Osteoblast (primary cell): ENCODE results near the gene CACHD1. TPM values are rescaled to one million over a fixed set of nuclear protein-coding genes. Genes with fewer than 3 reads are reported as not detected.

Source experiments
- DNase-seq: peaks from one replicate; pipeline ENCODE4 v3.0.0; 2011; ENCODE audit warnings: low spot score, mixed read lengths; ENCODE audit not compliant: insufficient read length; ENCODE audit errors: missing footprints
- H2AFZ ChIP-seq: 2 replicates; pipeline ENCODE4 v1.6.0; 2011; ENCODE audit warnings: mild to moderate bottlenecking, low read length
- H3K27ac ChIP-seq: 2 replicates; pipeline ENCODE4 v1.5.1; 2011; ENCODE audit warnings: mild to moderate bottlenecking, low read depth, low read length, moderate library complexity
- H3K27me3 ChIP-seq: 2 replicates; pipeline ENCODE4 v1.6.0; 2012; ENCODE audit warnings: mild to moderate bottlenecking, control low read depth, inconsistent platforms, low read length, moderate library complexity; ENCODE audit not compliant: insufficient read depth
- H3K36me3 ChIP-seq: 2 replicates; pipeline ENCODE4 v1.5.1; 2011; ENCODE audit warnings: mild to moderate bottlenecking, low read length, control low read depth, moderate library complexity; ENCODE audit not compliant: insufficient read depth
- H3K4me1 ChIP-seq: 2 replicates; pipeline ENCODE4 v1.5.1; 2011; ENCODE audit warnings: mild to moderate bottlenecking, low read length, control low read depth, moderate library complexity; ENCODE audit not compliant: insufficient read depth
- H3K4me2 ChIP-seq: 2 replicates; pipeline ENCODE4 v1.6.0; 2011; ENCODE audit warnings: mild to moderate bottlenecking, low read length; ENCODE audit not compliant: insufficient read depth
- H3K4me3 ChIP-seq: fragments of 200-600 bp; sonication (generic); 3 replicates; pipeline ENCODE4 v1.5.1; 2012; ENCODE audit warnings: mild to moderate bottlenecking, low read length, inconsistent platforms; ENCODE audit not compliant: insufficient read depth
- H3K79me2 ChIP-seq: 2 replicates; pipeline ENCODE4 v1.6.0; 2012; ENCODE audit warnings: mild to moderate bottlenecking, low read length, control low read depth, inconsistent platforms; ENCODE audit not compliant: insufficient read depth
- H3K9me3 ChIP-seq: 2 replicates; pipeline ENCODE4 v1.5.1; 2011; ENCODE audit warnings: low read depth, low read length, control low read depth
- H4K20me1 ChIP-seq: 2 replicates; pipeline ENCODE4 v1.6.0; 2012; ENCODE audit warnings: mild to moderate bottlenecking, low read length, control low read depth; ENCODE audit not compliant: insufficient read depth
- total RNA-seq: library from RNA; depleted of rRNA; stranded (reverse); fragments of >200 nt; gene quantifications from 2 replicates; pipeline ENCODE4 v1.2.3, GENCODE V29; 2012
- TF ChIP-seq, protein P1 (sequence below): IDR thresholded peaks from 2 replicates; pipeline ENCODE4 v1.5.1; 2011; ENCODE audit warnings: mild to moderate bottlenecking, low read depth, low read length, moderate library complexity; ENCODE audit errors: extremely low read depth

The CACHD1 gene
- total RNA-seq, 1 donor: 5.1 TPM

DNA sequence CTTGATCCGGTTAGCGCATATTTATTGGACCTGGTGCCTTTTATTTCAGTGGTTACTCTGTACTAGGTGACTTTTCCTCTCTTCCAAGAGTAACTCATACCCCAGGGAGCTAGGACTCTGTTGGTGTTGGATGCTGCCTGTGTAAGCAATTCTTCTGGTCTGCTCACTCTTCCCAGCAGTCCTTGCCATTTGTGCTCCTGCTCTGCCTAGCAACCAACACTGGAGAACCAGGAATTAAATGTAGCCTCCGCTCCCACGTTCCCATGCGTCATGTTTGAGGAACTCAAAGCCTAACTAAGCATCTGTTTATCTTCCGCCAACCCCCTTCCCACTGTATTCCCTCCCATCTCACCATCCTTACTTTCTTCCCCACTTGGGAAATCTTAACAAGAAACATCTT lies 209.2 kb downstream of the CACHD1 start:
- H3K79me2 ChIP-seq: no peaks in the 10 kb centered on the region
- H4K20me1 ChIP-seq: no peaks in the 10 kb centered on the region
- H3K4me2 ChIP-seq: no peak overlapping the region
- no peak overlapping the region for H3K27ac ChIP-seq
- no peak overlapping the region for H2AFZ ChIP-seq
- no peaks in the 10 kb centered on the region for H3K9me3 ChIP-seq
- DNase-seq: no peak
- H3K36me3 ChIP-seq: no peaks in the 10 kb centered on the region
- H3K4me1 ChIP-seq: no peaks in the 10 kb centered on the region
- TF ChIP-seq, protein P1, sequence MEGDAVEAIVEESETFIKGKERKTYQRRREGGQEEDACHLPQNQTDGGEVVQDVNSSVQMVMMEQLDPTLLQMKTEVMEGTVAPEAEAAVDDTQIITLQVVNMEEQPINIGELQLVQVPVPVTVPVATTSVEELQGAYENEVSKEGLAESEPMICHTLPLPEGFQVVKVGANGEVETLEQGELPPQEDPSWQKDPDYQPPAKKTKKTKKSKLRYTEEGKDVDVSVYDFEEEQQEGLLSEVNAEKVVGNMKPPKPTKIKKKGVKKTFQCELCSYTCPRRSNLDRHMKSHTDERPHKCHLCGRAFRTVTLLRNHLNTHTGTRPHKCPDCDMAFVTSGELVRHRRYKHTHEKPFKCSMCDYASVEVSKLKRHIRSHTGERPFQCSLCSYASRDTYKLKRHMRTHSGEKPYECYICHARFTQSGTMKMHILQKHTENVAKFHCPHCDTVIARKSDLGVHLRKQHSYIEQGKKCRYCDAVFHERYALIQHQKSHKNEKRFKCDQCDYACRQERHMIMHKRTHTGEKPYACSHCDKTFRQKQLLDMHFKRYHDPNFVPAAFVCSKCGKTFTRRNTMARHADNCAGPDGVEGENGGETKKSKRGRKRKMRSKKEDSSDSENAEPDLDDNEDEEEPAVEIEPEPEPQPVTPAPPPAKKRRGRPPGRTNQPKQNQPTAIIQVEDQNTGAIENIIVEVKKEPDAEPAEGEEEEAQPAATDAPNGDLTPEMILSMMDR: no peak
- no peak overlapping the region for H3K4me3 ChIP-seq
- H3K27me3 ChIP-seq: no peaks in the 10 kb centered on the region

DNA sequence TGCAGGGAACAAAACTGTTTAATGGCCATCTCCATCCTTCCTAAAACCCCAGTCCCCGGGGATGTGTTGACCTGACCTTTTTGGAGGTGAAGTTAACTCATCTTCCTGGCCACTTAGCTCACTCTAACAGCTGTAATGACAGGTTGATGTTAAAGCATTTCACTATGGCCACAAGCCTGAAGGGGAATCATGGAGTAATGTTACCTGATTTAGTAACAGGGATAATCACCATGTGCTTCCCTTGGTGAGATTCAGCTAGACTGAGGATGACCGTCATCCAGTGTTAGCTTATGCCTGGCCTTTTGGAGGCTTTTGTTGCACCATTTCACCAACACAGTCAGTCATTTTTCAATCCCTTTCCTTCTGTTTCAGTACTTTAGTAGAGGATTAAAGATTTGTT lies 210.7 kb downstream of the CACHD1 start:
- Histone ChIP-seq H3K27ac (no peak overlapping the region), H3K27me3 (no peaks in the 10 kb centered on the region), H3K79me2 (no peaks in the 10 kb centered on the region), H3K36me3 (no peaks in the 10 kb centered on the region), H3K4me1 (no peaks in the 10 kb centered on the region), H3K4me3 (no peak overlapping the region), H3K4me2 (no peak overlapping the region), H2AFZ (no peak overlapping the region), H3K9me3 (no peaks in the 10 kb centered on the region), H4K20me1 (no peaks in the 10 kb centered on the region)
- DNase-seq: no peak
- TF ChIP-seq, protein P1: no peak

DNA sequence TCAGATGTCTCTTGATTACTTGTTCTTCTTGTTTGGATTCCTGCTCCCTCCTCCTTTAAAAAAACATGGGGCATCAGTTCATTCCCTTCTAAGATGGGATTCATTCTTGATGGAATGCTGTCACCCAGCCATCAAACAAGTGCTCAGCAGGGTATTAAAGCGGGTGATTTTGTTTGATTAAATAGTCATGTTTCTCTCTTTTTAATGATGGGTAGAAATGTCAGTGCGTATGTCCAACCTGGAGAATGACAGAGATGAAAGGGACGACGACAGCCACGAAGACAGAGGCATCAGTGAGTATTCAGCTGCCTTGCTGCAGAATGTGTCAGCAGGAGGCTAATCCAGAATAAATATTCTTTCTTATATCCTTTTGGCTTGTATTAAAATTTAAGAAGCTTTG lies 211.1 kb downstream of the CACHD1 start:
- Histone ChIP-seq H3K27me3 (no peaks in the 10 kb centered on the region), H3K79me2 (no peaks in the 10 kb centered on the region), H3K4me1 (no peaks in the 10 kb centered on the region), H4K20me1 (no peaks in the 10 kb centered on the region), H2AFZ (no peak overlapping the region), H3K4me2 (no peak overlapping the region), H3K27ac (no peak overlapping the region), H3K36me3 (no peaks in the 10 kb centered on the region), H3K9me3 (no peaks in the 10 kb centered on the region), H3K4me3 (no peak overlapping the region)
- TF ChIP-seq, protein P1: no peak
- DNase-seq: no peak

DNA sequence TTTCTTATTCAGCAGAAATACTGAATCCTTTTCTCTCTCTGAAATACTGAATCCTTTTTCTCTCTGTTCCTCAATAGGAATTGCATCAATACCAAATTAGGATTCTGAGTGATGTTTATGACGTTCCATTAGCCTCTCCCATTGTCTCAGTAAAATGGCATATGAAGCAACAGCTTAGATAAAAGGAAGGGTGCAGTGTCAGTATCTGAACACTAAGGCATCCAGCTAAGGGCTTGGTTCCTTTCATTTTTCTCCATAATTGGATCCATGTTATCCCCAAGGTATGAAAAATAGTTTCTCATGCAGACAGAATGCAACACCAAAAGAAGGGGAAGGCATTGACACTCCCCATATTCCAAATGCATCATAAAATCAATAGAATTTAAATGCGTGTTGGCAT lies 213.5 kb downstream of the CACHD1 start:
- Histone ChIP-seq H4K20me1 (no peaks in the 10 kb centered on the region), H3K9me3 (no peaks in the 10 kb centered on the region), H3K4me2 (no peak overlapping the region), H3K79me2 (no peaks in the 10 kb centered on the region), H3K36me3 (no peaks in the 10 kb centered on the region), H3K4me1 (peaks cover 9% of the 10 kb centered on the region), H3K27ac (no peak overlapping the region), H2AFZ (no peak overlapping the region), H3K27me3 (no peaks in the 10 kb centered on the region), H3K4me3 (no peak overlapping the region)
- TF ChIP-seq, protein P1: no peak
- no peak for DNase-seq
